ENCODE data around the gene THADA.
"Not testable (repeated sequence)": the region's sequence is repeated elsewhere in the genome, so short reads cannot be mapped to it uniquely, and the experiment has no call there.

Gene THADA

DNA sequence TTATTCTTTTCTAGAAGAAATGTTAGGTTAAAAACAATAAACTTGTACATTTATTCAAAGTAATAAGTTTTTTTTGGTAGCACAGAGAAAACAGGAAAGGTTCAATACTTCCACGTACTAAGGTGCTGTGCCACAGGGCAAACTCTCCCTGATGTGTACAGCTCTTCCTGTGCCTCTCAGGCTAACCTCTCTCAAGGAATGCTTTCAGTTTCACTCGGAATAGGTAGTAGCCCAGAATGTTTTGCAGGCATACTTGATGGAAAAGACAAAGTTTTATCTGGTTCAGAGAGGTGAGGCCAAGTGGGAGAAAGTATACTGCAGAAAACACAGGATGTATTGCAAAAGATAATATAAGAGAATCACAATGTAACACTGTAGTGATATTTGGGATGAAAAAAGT is 198.4 kb downstream of the THADA start:
- Histone ChIP-seq H3K36me3 (replicated peaks; ENCODE audit: low read depth, low read length) (peaks cover 25% of the 10 kb centered on the region), H3K9me3 (ENCODE audit: insufficient read depth, low read length) (no peaks in the 10 kb centered on the region), H3K79me2 (ENCODE audit: low read length) (0 out of 2 replicates have a peak, but pooled peaks cover 3% of the 10 kb centered on the region), H3K4me3 (ENCODE audit: low read length) (no peak overlapping the region), H4K20me1 (ENCODE audit: insufficient read depth, low read length) (no peaks in the 10 kb centered on the region), H3K4me1 (ENCODE audit: low read length) (peaks cover 25% of the 10 kb centered on the region), H3K9ac (ENCODE audit: low read length) (no peak overlapping the region), H3K27me3 (ENCODE audit: low read depth, low read length) (no peaks in the 10 kb centered on the region), H3K27ac (ENCODE audit: low read length) (no peak overlapping the region), H2AFZ (ENCODE audit: low read depth, low read length) (no peak overlapping the region), H3K4me2 (ENCODE audit: low read length) (no peak overlapping the region)
- no peak for TF ChIP-seq EZH2phosphoT487 (IDR thresholded peaks at IDR 0.05; ENCODE audit: low read depth)
- TF ChIP-seq, protein P1, sequence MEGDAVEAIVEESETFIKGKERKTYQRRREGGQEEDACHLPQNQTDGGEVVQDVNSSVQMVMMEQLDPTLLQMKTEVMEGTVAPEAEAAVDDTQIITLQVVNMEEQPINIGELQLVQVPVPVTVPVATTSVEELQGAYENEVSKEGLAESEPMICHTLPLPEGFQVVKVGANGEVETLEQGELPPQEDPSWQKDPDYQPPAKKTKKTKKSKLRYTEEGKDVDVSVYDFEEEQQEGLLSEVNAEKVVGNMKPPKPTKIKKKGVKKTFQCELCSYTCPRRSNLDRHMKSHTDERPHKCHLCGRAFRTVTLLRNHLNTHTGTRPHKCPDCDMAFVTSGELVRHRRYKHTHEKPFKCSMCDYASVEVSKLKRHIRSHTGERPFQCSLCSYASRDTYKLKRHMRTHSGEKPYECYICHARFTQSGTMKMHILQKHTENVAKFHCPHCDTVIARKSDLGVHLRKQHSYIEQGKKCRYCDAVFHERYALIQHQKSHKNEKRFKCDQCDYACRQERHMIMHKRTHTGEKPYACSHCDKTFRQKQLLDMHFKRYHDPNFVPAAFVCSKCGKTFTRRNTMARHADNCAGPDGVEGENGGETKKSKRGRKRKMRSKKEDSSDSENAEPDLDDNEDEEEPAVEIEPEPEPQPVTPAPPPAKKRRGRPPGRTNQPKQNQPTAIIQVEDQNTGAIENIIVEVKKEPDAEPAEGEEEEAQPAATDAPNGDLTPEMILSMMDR (IDR thresholded peaks at IDR 0.05; ENCODE audit: low read depth, low read length), result no peak

DNA sequence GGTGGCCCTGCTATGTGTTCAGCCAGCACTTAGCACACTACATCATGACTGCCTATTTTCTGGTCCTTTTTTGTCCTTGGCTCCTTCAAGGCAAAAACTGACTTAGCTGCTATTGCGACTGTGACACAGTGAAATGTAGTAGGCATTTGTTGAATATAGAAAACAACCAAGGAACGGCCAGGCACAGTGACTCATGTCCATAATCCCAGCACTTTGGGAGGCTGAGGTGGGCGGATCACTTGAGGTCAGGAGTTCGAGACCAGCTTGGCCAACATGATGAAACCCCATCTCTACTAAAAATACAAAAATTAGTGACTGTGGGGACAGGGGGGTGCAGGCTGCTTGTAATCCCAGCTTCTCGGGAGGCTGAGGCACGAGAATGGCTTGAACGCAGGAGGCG is 199.5 kb downstream of the THADA start:
- H3K4me3 ChIP-seq (ENCODE audit: low read length); H3K27me3 ChIP-seq (ENCODE audit: low read depth, low read length); H3K4me2 ChIP-seq (ENCODE audit: low read length); H3K9ac ChIP-seq (ENCODE audit: low read length); H2AFZ ChIP-seq (ENCODE audit: low read depth, low read length); H4K20me1 ChIP-seq (ENCODE audit: insufficient read depth, low read length); H3K27ac ChIP-seq (ENCODE audit: low read length); H3K79me2 ChIP-seq (ENCODE audit: low read length); H3K9me3 ChIP-seq (ENCODE audit: insufficient read depth, low read length): not testable (repeated sequence)
- Histone ChIP-seq H3K36me3 (replicated peaks; ENCODE audit: low read depth, low read length) (peaks cover 27% of the 10 kb centered on the region), H3K4me1 (ENCODE audit: low read length) (peaks cover 25% of the 10 kb centered on the region)

DNA sequence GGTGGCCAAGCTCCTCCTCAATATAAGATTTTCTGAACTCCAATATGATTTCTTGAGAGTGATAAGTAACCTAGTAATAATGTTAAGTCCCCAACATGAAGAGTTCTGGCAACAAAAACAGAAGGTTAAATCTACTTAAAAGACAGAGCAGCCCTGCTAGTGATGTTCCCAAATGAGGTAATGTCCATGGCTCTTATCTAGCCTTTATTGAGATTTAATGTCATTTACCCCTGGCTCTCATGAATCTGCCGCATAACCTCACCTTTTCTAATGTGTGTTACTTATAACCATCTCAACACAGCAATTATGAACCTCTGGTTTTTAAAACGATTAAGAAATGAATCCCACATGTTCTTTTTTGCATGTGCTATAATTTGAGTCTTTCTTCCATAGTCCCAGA is 201.9 kb downstream of the THADA start:
- Histone ChIP-seq H3K9ac (ENCODE audit: low read length) (no peak overlapping the region), H3K27ac (ENCODE audit: low read length) (no peak overlapping the region), H2AFZ (ENCODE audit: low read depth, low read length) (no peak overlapping the region), H3K36me3 (replicated peaks; ENCODE audit: low read depth, low read length) (peaks cover 27% of the 10 kb centered on the region), H4K20me1 (ENCODE audit: insufficient read depth, low read length) (no peaks in the 10 kb centered on the region), H3K9me3 (ENCODE audit: insufficient read depth, low read length) (no peaks in the 10 kb centered on the region), H3K4me2 (ENCODE audit: low read length) (no peak overlapping the region), H3K27me3 (ENCODE audit: low read depth, low read length) (no peaks in the 10 kb centered on the region), H3K4me3 (ENCODE audit: low read length) (no peak overlapping the region), H3K79me2 (ENCODE audit: low read length) (0 out of 2 replicates have a peak, but pooled peaks cover 6% of the 10 kb centered on the region), H3K4me1 (ENCODE audit: low read length) (peaks cover 38% of the 10 kb centered on the region)
- TF ChIP-seq, protein P1 (IDR thresholded peaks at IDR 0.05; ENCODE audit: low read depth, low read length), result no peak
- no peak for TF ChIP-seq EZH2phosphoT487 (IDR thresholded peaks at IDR 0.05; ENCODE audit: low read depth)

DNA sequence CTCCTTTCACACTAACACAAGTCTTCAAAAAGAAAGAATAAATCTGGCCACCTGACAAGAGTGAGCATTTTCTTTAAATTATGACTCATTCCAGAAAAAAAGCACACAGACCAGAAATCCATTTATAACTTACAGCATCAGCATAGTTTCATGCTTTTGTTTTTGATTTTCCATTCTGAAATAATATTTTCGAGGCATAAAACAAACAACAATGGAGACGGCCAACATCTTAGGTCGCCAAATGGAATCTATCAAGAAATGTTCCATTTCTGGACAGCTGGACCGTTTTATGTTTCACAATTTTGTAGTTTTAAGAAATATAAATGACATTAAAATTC is 204.0 kb downstream of the THADA start:
- Histone ChIP-seq H3K9ac (ENCODE audit: low read length) (peak overlapping the region; percentile 49; the same call in 1 of the 2 replicates), H3K36me3 (replicated peaks; ENCODE audit: low read depth, low read length) (peaks cover 20% of the 10 kb centered on the region), H3K4me2 (ENCODE audit: low read length) (peak overlapping the region; percentile 62), H3K4me3 (ENCODE audit: low read length) (peak overlapping the region; percentile 17; the same call in 1 of the 2 replicates), H3K9me3 (ENCODE audit: insufficient read depth, low read length) (no peaks in the 10 kb centered on the region), H3K27me3 (ENCODE audit: low read depth, low read length) (no peaks in the 10 kb centered on the region), H3K4me1 (ENCODE audit: low read length) (peaks cover 56% of the 10 kb centered on the region), H4K20me1 (ENCODE audit: insufficient read depth, low read length) (no peaks in the 10 kb centered on the region), H3K79me2 (ENCODE audit: low read length) (peaks cover 19% of the 10 kb centered on the region; the same call in 1 of the 2 replicates), H3K27ac (ENCODE audit: low read length) (peak overlapping the region; percentile 72), H2AFZ (ENCODE audit: low read depth, low read length) (no peak overlapping the region)
- no peak for TF ChIP-seq EZH2phosphoT487 (IDR thresholded peaks at IDR 0.05; ENCODE audit: low read depth)
- TF ChIP-seq, protein P1 (IDR thresholded peaks at IDR 0.05; ENCODE audit: low read depth, low read length), result no peak
